AG08396 (cell line): ENCODE measurements around the gene SART3.

Experiments
- DNase-seq: peaks from one replicate; pipeline ENCODE4 v3.0.0; 2012; ENCODE audit warnings: low spot score, mixed read lengths

SART3 gene

GRCh38 chr12:108560752-108561719 lies at the start of gene SART3:
Gene SART3 (minus strand): TSS chr12:108561173. CDS start chr12:108561154, 19 bp downstream.
- peak; percentile 86 for DNase-seq

- DNase-seq, result no peak
Observed at GRCh38 chr12:108610336-108610815, 49.4 kb upstream of the SART3 start.

- peak; percentile 86 for DNase-seq
Observed at GRCh38 chr12:108609537-108610335, 48.8 kb upstream of the SART3 start.

- no peak for DNase-seq
Observed at GRCh38 chr12:108608616-108609015, 47.6 kb upstream of the SART3 start.

- no peak for DNase-seq
Observed at GRCh38 chr12:108607981-108608600, 47.1 kb upstream of the SART3 start.

- DNase-seq, result no peak
Observed at GRCh38 chr12:108606492-108606891, 45.5 kb upstream of the SART3 start.

GRCh38 chr12:108605690-108606406 lies 44.9 kb upstream of the SART3 start:
- no peak for DNase-seq

- DNase-seq, result no peak
Observed at GRCh38 chr12:108605000-108605689, 44.2 kb upstream of the SART3 start.

- no peak for DNase-seq
Observed at GRCh38 chr12:108604208-108604941, 43.4 kb upstream of the SART3 start.

GRCh38 chr12:108603743-108604142 lies 42.8 kb upstream of the SART3 start:
- no peak for DNase-seq

GRCh38 chr12:108602976-108603704 lies 42.2 kb upstream of the SART3 start:
- no peak for DNase-seq

- no peak for DNase-seq
Observed at GRCh38 chr12:108602209-108602705, 41.3 kb upstream of the SART3 start.

GRCh38 chr12:108600702-108601007 lies 39.7 kb upstream of the SART3 start:
- no peak for DNase-seq

GRCh38 chr12:108599948-108600701 lies 39.2 kb upstream of the SART3 start:
- no peak for DNase-seq

- DNase-seq, result no peak
Observed at GRCh38 chr12:108599541-108599940, 38.6 kb upstream of the SART3 start.

- DNase-seq, result no peak
Observed at GRCh38 chr12:108598553-108599250, 37.7 kb upstream of the SART3 start.

- peak; percentile 73 for DNase-seq
Observed at GRCh38 chr12:108597559-108598471, 36.8 kb upstream of the SART3 start, which contains the start of gene TMEM119. Gene TMEM119 (minus strand): TSS chr12:108598084. CDS start chr12:108592383, 5,701 bp downstream.
